Measurements from ENCODE around the gene HOXD8.

The HOXD8 gene

GRCh38 chr2:176096986-176097819, 32.3 kb upstream of the HOXD8 start:
- TF ChIP-seq CTCF (conservative IDR thresholded peaks at IDR 0.05; ENCODE audit: low read length) = peak; percentile 80
- H3K4me3 ChIP-seq (ENCODE audit: low read length) = peak overlapping the region; percentile 58
- peak; percentile 56 for DNase-seq (ENCODE audit: low read depth)

- no peak for TF ChIP-seq CTCF (conservative IDR thresholded peaks at IDR 0.05; ENCODE audit: low read length)
- no peak for DNase-seq (ENCODE audit: low read depth)
- H3K4me3 ChIP-seq (ENCODE audit: low read length) = no peak overlapping the region; the same call in 1 of the 2 replicates
Measured at GRCh38 chr2:176097820-176098365, 31.6 kb upstream of the HOXD8 start.

- TF ChIP-seq CTCF (conservative IDR thresholded peaks at IDR 0.05; ENCODE audit: low read length) = no peak
- DNase-seq (ENCODE audit: low read depth) = no peak
- H3K4me3 ChIP-seq (ENCODE audit: low read length) = no peak overlapping the region
Measured at GRCh38 chr2:176098366-176099158, 30.9 kb upstream of the HOXD8 start.

- TF ChIP-seq CTCF (conservative IDR thresholded peaks at IDR 0.05; ENCODE audit: low read length) = no peak
- DNase-seq (ENCODE audit: low read depth) = no peak
- no peak overlapping the region for H3K4me3 ChIP-seq (ENCODE audit: low read length)
Measured at GRCh38 chr2:176099159-176099727, 30.3 kb upstream of the HOXD8 start.

GRCh38 chr2:176099728-176100546, 29.6 kb upstream of the HOXD8 start, which contains the start of gene HOXD12:
Gene HOXD12 (plus strand): TSS chr2:176099795. CDS start chr2:176099802, 7 bp downstream.
- no peak within 1 kb of the TSS for H3K4me3 ChIP-seq (ENCODE audit: low read length)
- TF ChIP-seq CTCF (conservative IDR thresholded peaks at IDR 0.05; ENCODE audit: low read length) = no peak
- DNase-seq (ENCODE audit: low read depth) = no peak

GRCh38 chr2:176100547-176101140, 28.9 kb upstream of the HOXD8 start:
- no peak overlapping the region for H3K4me3 ChIP-seq (ENCODE audit: low read length)
- DNase-seq (ENCODE audit: low read depth) = no peak
- no peak for TF ChIP-seq CTCF (conservative IDR thresholded peaks at IDR 0.05; ENCODE audit: low read length)
